BLaER1 (cell line): ENCODE measurements around the gene TMEM30B.

ENCODE experiments used
- H3K27ac ChIP-seq: shearing (Covaris generic); formaldehyde crosslinking; 2 replicates; pipeline ENCODE4 v1.8.1; 2022
- H3K27me3 ChIP-seq: shearing (Covaris generic); formaldehyde crosslinking; 2 replicates; pipeline ENCODE4 v1.8.1; 2022
- H3K36me3 ChIP-seq: shearing (Covaris generic); formaldehyde crosslinking; 2 replicates; pipeline ENCODE4 v1.8.1; 2022
- H3K4me1 ChIP-seq: shearing (Covaris generic); formaldehyde crosslinking; 2 replicates; pipeline ENCODE4 v1.8.1; 2022
- H3K4me2 ChIP-seq: shearing (Covaris generic); formaldehyde crosslinking; 2 replicates; pipeline ENCODE4 v1.8.1; 2022
- H3K4me3 ChIP-seq: shearing (Covaris generic); formaldehyde crosslinking; 2 replicates; pipeline ENCODE4 v1.8.1; 2022
- H3K9ac ChIP-seq: shearing (Covaris generic); formaldehyde crosslinking; 2 replicates; pipeline ENCODE4 v1.8.1; 2022
- H3K9me3 ChIP-seq: shearing (Covaris generic); formaldehyde crosslinking; 2 replicates; pipeline ENCODE4 v1.8.1; 2022
- H4K20me1 ChIP-seq: shearing (Covaris generic); formaldehyde crosslinking; 2 replicates; pipeline ENCODE4 v1.8.1; 2022
- Cebpa-rat ChIP-seq: shearing (Covaris generic); IDR thresholded peaks from 2 replicates; pipeline ENCODE4 v1.8.1; 2022

Gene TMEM30B

GRCh38 chr14:61227884-61228591 is 53.1 kb downstream of the TMEM30B start:
- H3K4me2 ChIP-seq, result no peak overlapping the region
- no peaks in the 10 kb centered on the region for H3K4me1 ChIP-seq
- H3K4me3 ChIP-seq, result no peak overlapping the region
- no peaks in the 10 kb centered on the region for H3K27me3 ChIP-seq
- no peaks in the 10 kb centered on the region for H3K36me3 ChIP-seq
- no peaks in the 10 kb centered on the region for H3K9me3 ChIP-seq
- no peaks in the 10 kb centered on the region for H4K20me1 ChIP-seq
- H3K27ac ChIP-seq, result no peak overlapping the region
- no peak overlapping the region for H3K9ac ChIP-seq
- TF ChIP-seq Cebpa-rat, result no peak
